HG02870 (cell line): ENCODE data around the gene CRELD2.

ENCODE experiments used
- ATAC-seq: cut with Tn5 transposase; IDR thresholded peaks from one replicate; pipeline ENCODE4 v1.9.1; 2021; ENCODE audit warnings: mild to moderate bottlenecking, moderate library complexity; ENCODE audit not compliant: unreplicated experiment

CRELD2 gene

DNA sequence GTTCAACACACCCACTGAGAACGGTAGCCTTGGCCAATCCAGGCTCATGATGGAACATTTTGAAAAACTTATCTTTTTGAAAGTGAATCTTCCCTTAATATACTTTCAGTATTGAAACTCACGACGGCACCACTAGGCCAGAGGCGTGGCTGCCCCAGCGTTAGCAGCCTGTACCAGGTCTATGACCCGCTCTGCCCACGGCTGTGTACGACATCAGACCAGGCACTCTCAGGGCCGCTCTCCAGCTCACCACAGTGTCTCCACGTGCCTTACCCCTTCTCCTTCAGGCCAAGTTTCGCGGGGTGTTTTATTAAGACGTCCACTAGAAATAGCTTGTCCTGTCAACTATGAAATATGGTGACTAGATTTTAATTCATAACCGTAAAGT lies 31.4 kb upstream of the CRELD2 start:
- ATAC-seq = no peak

DNA sequence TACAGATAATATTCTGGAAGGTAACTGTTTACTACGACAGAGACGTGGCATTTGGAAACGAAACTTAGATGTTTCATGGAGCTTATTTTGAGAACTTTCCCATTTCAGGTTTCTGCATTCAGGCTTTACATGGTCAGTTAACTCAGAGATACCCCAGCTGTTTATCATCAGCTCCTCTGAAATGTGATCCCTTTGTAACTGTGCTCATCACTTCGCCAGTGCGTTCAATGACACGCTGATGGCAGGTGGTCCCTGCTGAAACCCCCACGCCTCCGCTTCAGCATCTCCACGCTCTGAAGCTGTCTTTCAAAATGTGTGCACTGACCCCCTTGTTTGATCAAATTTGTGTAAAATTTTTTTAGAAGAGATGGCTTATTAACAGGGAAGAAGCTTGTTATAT lies 30.7 kb upstream of the CRELD2 start:
- ATAC-seq = no peak

DNA sequence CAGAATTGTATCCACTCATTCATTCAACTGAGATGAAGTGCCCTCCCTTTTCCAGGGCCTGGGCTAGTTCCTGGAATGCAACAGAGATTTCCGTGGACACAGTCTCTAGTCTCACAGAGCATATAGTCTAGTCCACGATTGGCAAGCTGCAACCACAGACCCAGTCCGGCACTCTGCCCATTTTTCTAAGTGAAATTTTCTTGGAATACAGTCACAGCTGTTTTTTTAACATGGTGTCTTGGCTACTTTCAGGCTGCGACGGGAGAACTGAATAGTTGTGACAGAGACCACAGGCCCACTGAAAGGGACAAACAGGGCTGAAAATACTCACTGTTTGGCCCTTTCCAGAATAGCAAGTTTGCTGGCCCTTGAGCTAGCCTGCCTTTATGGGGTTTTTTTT lies 29.4 kb upstream of the CRELD2 start:
- no peak for ATAC-seq

DNA sequence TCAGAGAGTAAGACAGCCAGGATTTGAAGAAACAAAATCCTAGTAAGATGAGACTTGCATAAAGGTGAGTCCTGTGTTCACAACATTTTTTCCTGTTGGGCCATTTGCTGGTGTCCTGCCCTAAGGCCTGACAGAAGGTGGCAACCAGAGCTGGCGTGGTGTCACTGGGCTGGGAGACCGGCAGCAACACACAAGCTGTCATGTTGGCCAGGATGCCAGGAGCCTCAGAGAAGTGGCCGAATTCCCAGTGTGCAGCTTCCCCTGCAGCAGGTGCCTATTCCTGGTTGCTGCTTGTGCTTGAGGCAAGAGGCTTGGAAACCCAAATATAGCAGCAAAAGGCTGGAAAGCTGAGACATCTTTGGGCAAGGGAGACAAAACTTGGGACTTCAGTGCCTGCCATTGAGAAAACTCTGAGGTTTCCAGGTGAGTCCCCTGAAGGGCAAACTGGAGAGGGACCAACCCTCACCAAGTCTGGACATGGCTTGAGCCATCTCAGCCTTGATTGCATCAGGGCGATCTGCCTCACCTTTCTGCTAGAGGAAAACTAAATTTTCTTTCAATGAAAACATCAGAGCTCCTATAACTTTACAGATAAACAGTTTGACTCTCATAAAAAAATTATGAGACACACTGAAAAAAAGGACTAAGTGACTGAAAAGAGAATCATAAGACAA lies 26.1 kb upstream of the CRELD2 start:
- no peak for ATAC-seq

DNA sequence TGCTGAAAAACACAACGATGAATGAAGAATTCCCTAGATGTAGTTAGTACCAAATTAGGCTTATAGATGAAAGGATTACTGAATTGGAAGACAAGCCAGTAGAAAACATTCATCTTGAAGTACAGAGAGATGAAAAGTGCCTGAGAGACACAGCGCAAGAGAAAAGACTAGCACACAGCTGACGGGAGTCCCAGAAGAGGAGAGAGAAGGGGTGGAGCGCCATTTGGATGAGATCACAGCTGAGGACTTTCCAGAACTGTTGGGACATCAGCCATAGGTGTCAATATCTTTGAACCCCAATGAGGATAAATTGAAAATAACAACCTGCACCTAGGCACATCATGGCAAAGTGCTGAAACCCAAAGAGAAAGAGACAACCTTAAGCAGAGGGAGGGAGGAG lies 25.4 kb upstream of the CRELD2 start:
- no peak for ATAC-seq

DNA sequence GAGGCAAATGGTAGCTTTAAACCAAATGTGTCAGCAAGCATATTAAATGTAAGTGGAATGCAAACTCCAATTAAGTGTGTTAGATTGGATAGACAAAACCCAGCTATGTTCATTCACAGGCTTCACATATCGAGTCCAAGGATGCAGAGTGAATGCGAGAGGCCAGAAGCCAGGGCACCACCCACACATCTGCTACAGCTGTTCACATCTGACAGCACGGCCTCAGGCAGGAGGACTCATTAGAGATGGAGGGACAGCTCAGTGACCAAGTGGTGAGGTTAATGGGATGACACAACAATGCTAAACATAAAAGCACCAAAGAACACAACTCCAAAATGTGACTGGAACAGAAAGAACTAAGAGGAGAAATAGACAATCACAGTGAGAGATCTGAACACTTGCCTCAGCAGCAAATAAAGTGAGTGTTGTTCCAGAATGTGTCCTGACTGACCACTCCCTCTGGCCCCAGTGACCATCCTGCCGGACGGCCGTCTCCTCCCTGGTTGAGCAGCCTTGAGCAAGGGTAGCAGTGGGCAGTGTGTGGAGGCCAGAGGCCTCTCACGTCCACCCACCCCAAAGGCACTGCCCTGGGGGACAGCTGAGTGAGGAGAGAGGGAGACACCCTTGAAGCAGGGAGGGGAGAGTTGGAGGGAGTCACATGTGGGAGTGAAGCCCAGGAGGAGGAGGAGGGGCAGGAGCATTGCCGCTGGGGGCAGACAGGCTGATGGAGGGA lies 23.9 kb upstream of the CRELD2 start:
- no peak for ATAC-seq

DNA sequence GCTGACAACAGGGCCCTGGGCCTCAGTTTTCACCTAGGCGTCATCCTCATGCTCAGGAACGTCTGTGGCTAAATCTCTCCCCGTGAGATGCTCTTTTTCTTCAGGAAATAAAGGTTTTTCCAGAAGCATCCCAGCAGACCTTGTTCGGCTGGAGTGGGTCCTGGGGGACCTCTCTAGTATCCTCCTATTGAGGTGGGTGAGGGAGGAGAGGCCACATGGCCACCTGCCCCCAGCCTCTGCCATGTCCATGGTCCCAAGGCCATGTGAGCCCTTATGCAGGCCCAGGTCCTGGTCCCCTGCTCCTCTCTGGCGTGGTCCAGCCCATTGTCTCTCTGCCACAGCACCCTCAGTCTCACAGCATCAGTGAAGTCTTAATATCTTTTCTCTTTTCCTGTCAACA lies 22.2 kb upstream of the CRELD2 start:
- no peak for ATAC-seq

DNA sequence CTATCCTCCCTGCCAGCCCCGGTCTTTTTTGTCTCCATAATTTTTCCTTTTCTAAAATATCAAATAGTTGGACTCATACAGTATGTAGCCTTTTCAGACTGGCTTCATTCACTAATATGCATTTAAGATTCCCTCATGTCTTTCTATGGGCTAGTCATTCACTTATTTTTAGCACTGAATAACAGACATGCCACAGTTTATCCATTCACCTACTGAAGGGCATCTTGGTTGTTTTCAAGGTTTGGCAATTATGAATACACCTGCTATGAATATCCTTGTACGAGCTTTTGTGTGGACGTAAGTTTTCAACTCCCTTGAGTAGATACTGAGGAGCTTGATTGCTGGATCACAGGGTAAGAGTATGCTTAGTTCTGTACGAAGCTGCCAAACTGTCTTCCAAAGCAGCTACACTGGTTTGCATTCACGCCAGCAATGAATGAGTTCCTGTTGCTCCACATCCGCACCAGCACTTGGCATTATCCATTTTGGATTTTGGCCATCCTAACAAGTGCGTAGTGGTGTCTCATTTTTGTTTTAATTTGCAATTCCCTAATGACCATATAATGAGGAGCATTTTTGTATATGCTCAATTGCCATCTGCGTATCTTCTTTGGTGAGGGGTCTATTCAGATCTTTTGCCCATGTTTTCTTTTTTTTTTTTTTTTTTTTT lies 21.3 kb upstream of the CRELD2 start:
- no peak for ATAC-seq

DNA sequence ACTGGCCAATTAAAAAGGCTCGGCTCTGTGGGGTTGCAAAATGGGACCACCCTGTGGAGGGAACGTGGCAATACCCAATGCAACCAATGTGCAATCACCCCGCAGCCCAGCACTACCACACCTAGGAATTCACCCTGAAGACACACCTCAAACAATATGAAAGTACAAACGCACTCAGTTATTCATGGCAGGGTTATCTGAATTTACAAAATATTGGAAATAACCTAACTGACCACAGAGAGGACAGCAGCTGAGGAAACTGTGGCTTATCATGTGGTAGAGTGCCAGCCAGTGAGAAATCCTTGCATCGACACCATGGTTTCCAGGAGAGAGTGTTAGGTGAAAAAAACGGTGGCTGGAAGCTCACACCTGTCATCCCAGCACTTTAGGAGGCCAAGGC lies 18.9 kb upstream of the CRELD2 start:
- no peak for ATAC-seq

DNA sequence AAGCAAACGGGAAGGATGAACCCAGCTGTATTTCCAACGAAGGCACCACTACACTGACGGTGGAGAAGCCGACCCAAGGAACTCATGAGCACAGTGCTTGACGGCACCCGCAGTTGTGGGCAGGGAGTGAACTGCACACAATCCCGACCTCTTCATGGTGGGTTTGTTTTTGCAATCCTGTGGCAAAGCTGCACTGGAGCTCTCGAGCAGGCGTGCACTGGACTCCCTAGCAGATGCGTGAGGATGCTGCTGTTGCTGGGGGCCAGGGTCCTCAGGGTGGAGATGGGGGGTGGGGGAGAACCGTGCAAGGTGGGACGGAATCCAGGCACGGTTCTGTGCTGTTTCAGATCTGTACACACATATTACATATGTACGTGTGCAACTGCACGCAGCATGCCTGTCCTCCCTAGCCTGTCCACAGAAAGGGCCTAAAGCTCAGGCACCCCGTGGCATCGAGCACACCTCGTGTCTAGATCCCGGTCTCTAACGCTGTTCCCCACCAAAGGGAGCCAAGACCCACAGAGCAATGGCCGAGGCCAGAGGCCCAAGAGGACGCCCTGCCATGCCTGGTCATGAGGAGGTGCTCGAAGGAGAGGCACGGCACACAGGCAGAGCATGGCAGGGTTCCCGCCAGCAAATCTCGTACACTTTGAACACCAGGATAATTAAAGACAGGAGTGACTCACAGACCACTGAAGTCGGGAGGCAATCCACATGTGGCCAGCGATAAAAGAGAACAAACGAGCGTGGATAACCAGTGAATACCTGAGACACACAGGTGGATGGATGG lies 17.8 kb upstream of the CRELD2 start:
- ATAC-seq = no peak

DNA sequence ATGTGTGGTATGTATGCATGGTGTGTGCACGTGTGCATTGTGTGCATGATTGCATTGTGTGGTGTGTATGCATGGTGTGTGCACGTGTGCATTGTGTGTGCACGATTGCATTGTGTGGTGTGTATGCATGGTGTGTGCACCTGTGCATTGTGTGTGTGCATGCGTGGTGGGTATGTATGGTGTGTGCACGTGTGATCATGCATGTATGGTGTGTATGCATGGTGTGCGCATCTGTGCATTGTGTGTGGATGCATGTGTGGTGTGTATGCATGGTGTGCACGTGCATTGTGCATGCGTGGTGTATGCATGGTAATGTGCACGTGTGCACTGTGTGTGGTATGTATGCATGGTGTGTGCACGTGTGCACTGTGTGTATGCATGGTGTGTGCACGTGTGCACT lies 17.0 kb upstream of the CRELD2 start:
- ATAC-seq = no peak

DNA sequence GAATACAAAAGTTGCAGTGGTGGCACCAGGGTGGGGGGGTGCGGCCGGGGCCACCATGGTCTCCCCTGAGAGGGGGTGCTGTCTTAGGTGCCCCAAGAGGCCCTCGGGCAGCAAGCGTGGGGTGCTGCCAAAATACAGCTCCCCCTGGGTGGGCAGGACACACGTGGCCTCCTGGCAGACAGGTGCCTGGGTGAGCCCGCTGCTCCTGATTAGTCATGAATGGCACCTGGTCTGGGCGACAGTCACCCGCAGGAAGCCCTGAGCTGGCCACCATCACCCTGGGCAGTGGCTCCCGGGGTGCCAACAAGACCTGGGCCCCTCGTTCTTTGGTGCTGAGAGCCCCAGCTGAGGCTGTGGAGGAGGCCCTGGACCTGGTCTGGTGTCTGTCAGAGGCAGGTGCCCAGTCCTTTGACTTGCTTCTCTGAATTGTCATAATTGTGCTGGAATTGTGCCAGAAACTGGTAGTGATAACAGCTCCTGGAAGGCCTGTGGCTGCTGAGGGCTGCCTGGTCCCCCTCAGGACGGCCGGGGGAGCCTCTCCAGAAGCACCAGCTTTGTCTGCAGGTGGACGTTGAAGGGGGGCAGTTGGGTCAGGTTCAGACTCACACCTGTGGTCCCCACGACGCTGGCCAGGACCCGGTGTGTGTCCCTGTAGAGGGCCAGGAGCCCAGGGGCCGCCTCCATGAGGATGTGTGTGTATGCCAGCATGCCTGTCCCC lies 15.0 kb upstream of the CRELD2 start:
- no peak for ATAC-seq

DNA sequence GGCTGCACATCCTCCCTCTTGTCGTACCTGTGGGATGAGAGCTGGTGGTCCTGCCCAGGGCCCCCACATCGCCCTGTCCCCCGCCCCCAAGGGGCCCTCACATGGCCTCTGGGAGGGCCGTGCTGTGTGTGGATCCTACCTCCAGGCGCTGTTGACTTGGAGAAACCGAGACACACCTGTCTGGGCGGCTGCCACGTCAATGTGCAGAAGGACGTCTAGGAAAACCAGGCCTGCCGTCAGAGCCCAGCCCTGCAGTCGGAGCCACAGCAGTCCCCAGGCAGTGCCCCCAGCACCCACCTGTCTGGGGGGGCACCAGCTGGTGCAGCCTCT lies 14.4 kb upstream of the CRELD2 start:
- no peak for ATAC-seq

DNA sequence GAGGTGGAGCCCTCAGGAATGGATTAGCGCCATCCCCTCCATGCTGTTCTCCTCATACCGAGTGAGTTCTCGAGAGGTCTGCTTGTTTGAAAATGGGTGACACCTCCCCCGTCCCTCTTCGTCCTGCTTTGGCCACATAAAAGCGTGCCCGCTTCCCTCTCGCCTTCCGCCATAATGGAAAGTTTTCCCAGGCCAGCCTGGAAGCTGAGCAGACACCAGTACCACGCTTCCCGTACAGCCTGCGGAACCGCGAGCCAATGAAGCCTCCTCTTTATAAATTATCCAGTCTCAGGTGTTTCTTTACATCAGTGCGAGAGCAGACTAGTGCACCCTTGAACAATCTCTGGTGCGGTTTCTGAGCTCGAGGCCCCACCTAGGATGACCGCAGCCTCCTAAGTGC lies 13.0 kb upstream of the CRELD2 start:
- no peak for ATAC-seq

DNA sequence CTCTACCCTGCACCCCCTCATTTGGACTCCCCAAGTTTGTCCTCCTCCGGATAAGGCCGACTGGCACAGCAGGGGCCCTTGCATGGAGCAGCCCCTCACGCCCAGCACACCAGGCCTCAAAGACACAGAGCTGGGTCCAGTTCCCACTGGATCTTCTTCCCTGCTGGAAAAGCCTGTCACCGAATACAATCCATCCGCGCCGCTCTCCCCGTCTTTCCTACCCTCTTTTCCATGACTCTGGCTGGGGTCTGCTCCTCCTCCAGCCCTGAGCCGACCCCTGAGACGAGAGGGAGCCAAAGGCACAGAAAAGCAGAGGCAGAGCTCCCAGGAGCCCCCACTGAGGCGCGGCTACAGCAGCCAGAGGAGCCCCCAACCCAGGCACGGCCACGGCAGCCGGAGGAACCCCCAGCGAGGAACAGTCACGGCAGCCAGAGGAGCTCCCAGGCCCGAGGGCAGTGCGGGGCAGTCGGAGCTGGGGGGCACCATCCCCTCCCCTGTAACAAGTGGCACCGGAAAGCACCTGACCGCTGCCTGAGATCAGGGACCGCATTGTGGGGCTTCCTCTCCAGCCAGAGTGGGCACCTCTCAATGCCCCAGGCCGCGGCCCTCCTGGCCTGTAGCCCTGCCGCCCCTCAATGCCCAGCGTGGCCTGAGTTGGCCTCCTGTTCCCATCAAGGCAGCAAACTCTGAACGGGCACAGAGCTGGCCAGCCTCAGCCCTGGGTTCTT lies 12.2 kb upstream of the CRELD2 start:
- ATAC-seq = no peak

DNA sequence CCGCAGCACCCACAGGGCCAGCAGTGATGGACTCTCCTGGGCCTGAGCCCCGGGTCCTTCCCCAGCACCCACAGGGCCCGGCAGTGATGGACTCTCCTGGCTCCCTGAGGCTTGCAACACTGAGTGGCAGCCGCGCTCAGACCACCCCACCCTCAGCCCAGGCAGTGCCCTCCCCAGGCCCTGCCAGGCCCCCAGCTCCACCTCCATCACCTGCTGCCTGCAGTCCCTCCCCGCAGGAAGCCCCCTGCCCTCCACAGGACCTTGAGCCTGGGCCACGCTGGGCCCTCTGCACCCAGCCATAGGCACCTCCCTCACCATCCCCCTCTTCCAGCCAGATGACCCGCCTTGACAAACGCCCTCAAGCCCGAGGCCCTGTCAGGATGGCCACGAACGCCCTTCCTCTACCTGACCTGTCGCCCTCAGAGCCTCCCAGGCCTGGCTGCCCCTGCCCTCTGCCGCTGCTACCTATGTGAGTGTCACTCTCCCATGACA lies 11.6 kb upstream of the CRELD2 start:
- no peak for ATAC-seq

DNA sequence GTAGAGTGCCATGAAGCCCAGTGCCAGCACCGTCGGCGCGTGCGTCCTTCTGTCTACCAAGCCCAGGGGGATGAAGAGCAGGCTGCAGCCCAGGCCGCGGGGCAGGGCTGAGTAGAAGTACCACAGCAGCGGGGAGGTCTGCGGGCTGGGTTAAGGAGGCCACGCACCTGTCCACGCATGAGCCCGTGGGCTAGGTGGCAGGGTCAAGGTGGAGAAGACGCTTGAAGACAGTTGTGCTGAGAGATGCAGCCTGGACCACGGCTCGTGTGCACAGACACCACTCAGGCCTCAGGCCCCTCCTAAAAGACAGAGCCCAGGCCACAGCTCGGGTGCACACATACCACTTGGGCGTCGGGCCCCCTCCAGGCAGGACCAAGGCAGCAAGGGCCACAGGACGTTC lies 10.6 kb upstream of the CRELD2 start:
- ATAC-seq = no peak

DNA sequence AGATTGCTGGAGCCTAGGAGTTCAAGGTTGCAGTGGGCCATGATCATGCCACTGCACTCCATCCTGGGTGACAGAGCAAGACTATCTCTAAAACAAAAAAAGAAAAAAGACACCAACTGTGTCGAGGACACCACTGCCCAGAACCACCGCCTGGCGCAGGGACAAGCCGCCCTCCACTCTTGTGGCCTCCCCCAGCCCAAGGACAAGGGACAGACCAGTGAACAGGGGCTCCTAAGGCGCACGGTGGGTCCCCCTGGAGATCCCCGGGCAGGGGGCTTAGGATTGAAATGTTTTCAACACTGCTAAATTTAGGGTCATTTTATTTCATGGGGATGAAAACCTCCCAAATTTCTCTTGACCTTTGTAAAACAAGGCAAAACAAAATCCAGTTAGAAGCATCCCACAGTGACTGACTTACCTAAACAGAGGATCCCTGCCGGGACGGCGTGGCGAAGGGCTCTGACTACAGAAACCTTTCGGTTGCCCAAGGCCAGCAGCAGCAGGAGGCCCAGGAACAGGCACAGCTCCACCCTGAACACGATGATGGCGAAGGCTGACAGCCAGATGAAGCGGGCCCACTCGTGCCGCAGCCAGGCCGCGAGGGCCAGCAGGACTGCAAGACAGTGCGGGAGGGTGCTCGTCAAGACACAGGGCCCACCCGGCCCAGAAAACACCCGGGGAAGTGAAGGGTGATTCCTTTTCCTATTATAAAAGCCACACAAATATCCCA lies 8.8 kb upstream of the CRELD2 start:
- no peak for ATAC-seq
